OCI-LY7 (cell line): Measurements from ENCODE around the gene KRTAP15-1.

Source experiments
- EZH2phosphoT487 ChIP-seq: fragments of 200-600 bp; sonication (generic); IDR thresholded peaks from 2 replicates; pipeline ENCODE4 v1.6.1; 2018; ENCODE audit warnings: low read depth, borderline replicate concordance, mild to moderate bottlenecking, mixed run types, antibody characterized with exemption, low read length, moderate library complexity, mixed read lengths
- TF ChIP-seq, protein P1 (sequence below): fragments of 200-600 bp; sonication (generic); conservative IDR thresholded peaks from 2 replicates; pipeline ENCODE4 v1.5.1; 2014; ENCODE audit warnings: mild to moderate bottlenecking, antibody characterized with exemption, low read length, moderate library complexity, mixed read lengths

DNA sequence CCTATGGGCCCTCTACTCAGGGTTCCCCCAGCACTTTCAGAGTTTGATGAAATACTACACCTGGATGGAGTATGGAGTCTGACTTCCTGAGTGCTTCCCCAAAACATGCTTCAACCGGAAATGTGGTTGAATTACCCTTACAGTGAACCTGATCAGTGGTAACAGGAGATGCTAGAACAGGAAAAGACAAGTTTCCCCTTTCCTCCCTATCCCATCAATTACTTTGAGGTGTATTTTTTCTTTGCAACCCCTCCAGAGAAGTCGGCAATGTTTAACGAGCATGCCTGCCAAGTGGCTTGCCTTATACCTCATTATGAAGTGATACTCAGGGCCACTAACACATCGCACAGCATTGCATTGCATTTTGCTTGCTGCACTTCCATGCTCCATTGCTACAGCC lies 7.0 kb downstream of the KRTAP15-1 start:
- TF ChIP-seq, protein P1, sequence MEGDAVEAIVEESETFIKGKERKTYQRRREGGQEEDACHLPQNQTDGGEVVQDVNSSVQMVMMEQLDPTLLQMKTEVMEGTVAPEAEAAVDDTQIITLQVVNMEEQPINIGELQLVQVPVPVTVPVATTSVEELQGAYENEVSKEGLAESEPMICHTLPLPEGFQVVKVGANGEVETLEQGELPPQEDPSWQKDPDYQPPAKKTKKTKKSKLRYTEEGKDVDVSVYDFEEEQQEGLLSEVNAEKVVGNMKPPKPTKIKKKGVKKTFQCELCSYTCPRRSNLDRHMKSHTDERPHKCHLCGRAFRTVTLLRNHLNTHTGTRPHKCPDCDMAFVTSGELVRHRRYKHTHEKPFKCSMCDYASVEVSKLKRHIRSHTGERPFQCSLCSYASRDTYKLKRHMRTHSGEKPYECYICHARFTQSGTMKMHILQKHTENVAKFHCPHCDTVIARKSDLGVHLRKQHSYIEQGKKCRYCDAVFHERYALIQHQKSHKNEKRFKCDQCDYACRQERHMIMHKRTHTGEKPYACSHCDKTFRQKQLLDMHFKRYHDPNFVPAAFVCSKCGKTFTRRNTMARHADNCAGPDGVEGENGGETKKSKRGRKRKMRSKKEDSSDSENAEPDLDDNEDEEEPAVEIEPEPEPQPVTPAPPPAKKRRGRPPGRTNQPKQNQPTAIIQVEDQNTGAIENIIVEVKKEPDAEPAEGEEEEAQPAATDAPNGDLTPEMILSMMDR: no peak
- no peak for TF ChIP-seq EZH2phosphoT487
